MM.1S (cell line): ENCODE data around the gene NRG2.

ENCODE experiments used
- CTCF ChIP-seq: fragments of 300-600 bp; sonication (generic); IDR thresholded peaks from 2 replicates; pipeline ENCODE4 v1.5.1; 2016; ENCODE audit warnings: antibody characterized with exemption, low read length, mixed read lengths
- EZH2 ChIP-seq: fragments of 300-600 bp; sonication (generic); optimal IDR thresholded peaks from 2 replicates; pipeline ENCODE3; 2017; ENCODE audit warnings: low read depth, mild to moderate bottlenecking, antibody characterized with exemption, low read length, mixed read lengths

- TF ChIP-seq CTCF: no peak
- TF ChIP-seq EZH2: no peak
Measured at GRCh38 chr5:139797335-139797734, 245.8 kb downstream of the NRG2 start.
